Endothelial cell of umbilical vein (primary cell): ENCODE data around the gene CYTH2. TPM values are rescaled to one million over a fixed set of nuclear protein-coding genes. Genes with fewer than 3 reads are reported as not detected.

Source experiments
- BruUV-seq: library from RNA; stranded (reverse); fragments of 400-500 nt; replicated peaks from 2 replicates; lab custom pipeline; 2021; lab: Mats Ljungman, UMichigan
- CTCF ChIA-PET: fragments of 300-600, 350-600 bp; sonication (Branson Sonifier 250); formaldehyde crosslinking; loops from one replicate; lab custom pipeline; 2021; ENCODE audit warnings: antibody characterized with exemption, inconsistent platforms; lab: Charles Lee
- POLR2A ChIA-PET: fragments of 300-600, 350-600 bp; sonication (Branson Sonifier 250); formaldehyde crosslinking; loops from one replicate; lab custom pipeline; 2021; ENCODE audit warnings: antibody characterized with exemption, inconsistent platforms; lab: Charles Lee
- DNase-seq: peaks from one replicate; pipeline ENCODE4 v3.0.0-alpha.2; 2011; ENCODE audit warnings: low read depth, low spot score
- FAIRE-seq: peaks from 2 replicates; lab custom pipeline; 2011; peaks lifted over from hg19 to GRCh38; lab: Jason Lieb, UNC
- H2AFZ ChIP-seq: 2 replicates; pipeline ENCODE4 v1.6.0; 2012; ENCODE audit warnings: low read depth, low read length, control low read depth, inconsistent platforms
- H3K27ac ChIP-seq: 2 replicates; pipeline ENCODE4 v1.5.1; 2011; ENCODE audit warnings: low read depth, mild to moderate bottlenecking, control low read depth, low read length, moderate library complexity; ENCODE audit not compliant: insufficient read depth
- H3K27me3 ChIP-seq, 2 experiments: 2 replicates each; pipeline versions ENCODE4 v1.6.0 to v1.6.1; 2011; ENCODE audit warnings: low read length in 2 of 2, mixed read lengths in 1 of 2; ENCODE audit not compliant: control insufficient read depth in 2 of 2, insufficient read depth in 2 of 2
- H3K36me3 ChIP-seq, 2 experiments: 2 replicates in 1 of 2; 3 replicates in 1 of 2; pipeline ENCODE4 v1.5.1; 2011; ENCODE audit warnings: low read length in 2 of 2, mild to moderate bottlenecking in 1 of 2, moderate library complexity in 1 of 2; ENCODE audit not compliant: control insufficient read depth in 2 of 2, insufficient read depth in 2 of 2; ENCODE audit errors: extremely low read depth in 1 of 2
- H3K4me1 ChIP-seq: 3 replicates; pipeline ENCODE4 v1.5.1; 2011; ENCODE audit warnings: mild to moderate bottlenecking, low read length; ENCODE audit not compliant: control insufficient read depth, insufficient read depth; ENCODE audit errors: extremely low read depth
- H3K4me2 ChIP-seq: 2 replicates; pipeline ENCODE4 v1.6.1; 2011; ENCODE audit warnings: low read length, control low read depth, mixed read lengths; ENCODE audit not compliant: insufficient read depth
- H3K4me3 ChIP-seq, 3 experiments: fragments of 200-600 bp in 1 of 3; sonication (generic), shearing (Covaris generic) in 1 of 3; replicated peaks in 1 of 3; 2 replicates each; pipeline ENCODE4 v1.5.1; 2011 to 2016; ENCODE audit warnings: control low read depth in 3 of 3, low read length in 3 of 3, mild to moderate bottlenecking in 2 of 3, inconsistent platforms in 1 of 3, low read depth in 1 of 3, moderate library complexity in 1 of 3; ENCODE audit not compliant: insufficient read depth in 1 of 3
- H3K79me2 ChIP-seq: 2 replicates; pipeline ENCODE4 v1.6.0; 2012; ENCODE audit warnings: low read length, inconsistent platforms; ENCODE audit not compliant: control insufficient read depth, insufficient read depth
- H3K9ac ChIP-seq: replicated peaks from 2 replicates; pipeline ENCODE3; 2011; ENCODE audit warnings: low read length, control low read depth; ENCODE audit not compliant: insufficient read depth; ENCODE audit errors: extremely low read depth
- H3K9me1 ChIP-seq: replicated peaks from 3 replicates; pipeline ENCODE4 v1.6.0; 2011; ENCODE audit warnings: mild to moderate bottlenecking, low read length; ENCODE audit not compliant: control insufficient read depth, insufficient read depth; ENCODE audit errors: extremely low read depth
- H3K9me3 ChIP-seq: replicated peaks from 2 replicates; pipeline ENCODE4 v1.5.1; 2012; ENCODE audit warnings: low read length, inconsistent platforms; ENCODE audit not compliant: control insufficient read depth, insufficient read depth
- H4K20me1 ChIP-seq: replicated peaks from 2 replicates; pipeline ENCODE3; 2011; ENCODE audit warnings: mild to moderate bottlenecking, low read length; ENCODE audit not compliant: control insufficient read depth, insufficient read depth; ENCODE audit errors: extremely low read depth
- EZH2 ChIP-seq: IDR thresholded peaks from 2 replicates; pipeline ENCODE4 v1.6.1; 2012; ENCODE audit warnings: borderline replicate concordance, low read depth, mild to moderate bottlenecking, moderate library complexity, low read length, inconsistent platforms; ENCODE audit not compliant: severe bottlenecking
- FOS ChIP-seq: IDR thresholded peaks from 2 replicates; pipeline ENCODE4 v1.6.1; 2011; ENCODE audit warnings: mild to moderate bottlenecking, low read length, moderate library complexity, borderline replicate concordance; ENCODE audit not compliant: insufficient read depth
- GATA2 ChIP-seq: IDR thresholded peaks from 2 replicates; pipeline ENCODE4 v1.7.0; 2011; ENCODE audit warnings: low read depth, mild to moderate bottlenecking, moderate library complexity, mixed read lengths, low read length; ENCODE audit not compliant: insufficient read length, insufficient read depth
- JUN ChIP-seq: IDR thresholded peaks from 2 replicates; pipeline ENCODE4 v1.6.1; 2011; ENCODE audit warnings: borderline replicate concordance, low read depth; ENCODE audit not compliant: insufficient read length, insufficient read depth
- MYC ChIP-seq: IDR thresholded peaks from one replicate; pipeline ENCODE4 v1.6.1; 2011; ENCODE audit warnings: mild to moderate bottlenecking, low read depth, low read length
- POLR2A ChIP-seq: IDR thresholded peaks from 2 replicates; pipeline ENCODE4 v1.6.1; 2012; ENCODE audit warnings: low read depth, mild to moderate bottlenecking, control low read depth, low read length
- POLR2AphosphoS5 ChIP-seq: IDR thresholded peaks from 2 replicates; pipeline ENCODE4 v1.6.1; 2012; ENCODE audit warnings: low read depth, mild to moderate bottlenecking, control low read depth, low read length, moderate library complexity; ENCODE audit not compliant: insufficient read depth
- dilution Hi-C: fragments of 300-500 bp; cut with MboI; formaldehyde crosslinking; loops from one replicate; pipeline ENCODE4 v1.15.0; 2019; ENCODE audit warnings: low sequenced_read_pairs; ENCODE audit not compliant: extremely low pct_ligation_motif_present
- intact Hi-C: fragments of 100-400 bp; cut with micrococcal nuclease; formaldehyde crosslinking; loops from one replicate; pipeline ENCODE4 v1.10.0; 2022
- polyA plus RNA-seq, 4 experiments: library from polyadenylated mRNA; depleted of rRNA in 3 of 4; stranded (reverse) in 3 of 4; unstranded in 1 of 4; fragments of >200 nt; gene quantifications; 2 replicates each; pipeline versions ENCODE4 v1.2.1 to v1.2.3, GENCODE V29; 2011 to 2012; ENCODE audit warnings: missing spikeins in 1 of 4
- total RNA-seq: library from RNA; stranded (reverse); gene quantifications from 2 replicates; pipeline ENCODE4 v1.2.3, GENCODE V29; 2021
- TF ChIP-seq, protein P1 (sequence below): IDR thresholded peaks from 2 replicates; pipeline ENCODE4 v1.6.1; 2011; ENCODE audit not compliant: insufficient read depth, insufficient read length
- TF ChIP-seq, protein P2 (sequence below), 2 donors: IDR thresholded peaks; 1 replicate in 1 of 2; 2 replicates in 1 of 2; pipeline ENCODE4 v1.5.1; 2011; ENCODE audit warnings: low read length in 2 of 2, mild to moderate bottlenecking in 2 of 2, moderate library complexity in 2 of 2, control low read depth in 1 of 2, inconsistent platforms in 1 of 2, low read depth in 1 of 2; ENCODE audit not compliant: insufficient read depth in 1 of 2; ENCODE audit errors: extremely low read depth in 1 of 2

The CYTH2 gene
- total and polyA plus RNA-seq, 2 donors (not counting 3 experiments of a cell fraction or from before 2014, with no cell fraction given): 98.4 to 119 TPM

DNA sequence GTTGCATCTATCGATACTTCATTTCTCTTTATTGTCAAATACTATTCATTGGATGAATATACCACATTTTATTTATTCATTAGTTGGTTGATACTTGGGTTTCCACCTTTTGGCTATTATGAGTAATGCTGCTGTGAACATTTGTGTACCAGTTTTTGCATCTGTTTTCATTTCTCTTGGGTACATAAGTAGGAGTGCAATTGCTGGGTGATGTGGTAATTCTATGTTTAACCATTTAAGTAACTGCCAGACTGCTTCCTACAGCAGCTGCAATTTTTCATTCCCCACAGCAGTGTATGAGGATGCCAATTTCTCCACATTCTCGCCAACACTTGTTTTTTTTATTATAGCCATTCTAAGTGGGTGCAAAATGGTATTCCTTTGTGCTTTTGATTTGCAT, 11.2 kb upstream of the CYTH2 start:
- H3K4me3 ChIP-seq: no peak overlapping the region
- dilution Hi-C loops (no loop called here), intact Hi-C loops (no loop called here)
- no peak overlapping the region for H3K4me2 ChIP-seq
- H3K27ac ChIP-seq: no peak overlapping the region
- H3K27me3 ChIP-seq: no peaks in the 10 kb centered on the region
- no peak for DNase-seq
- H3K4me1 ChIP-seq: no peaks in the 10 kb centered on the region
- no peak for FAIRE-seq
- no peaks in the 10 kb centered on the region for H4K20me1 ChIP-seq
- H3K9me1 ChIP-seq: no peaks in the 10 kb centered on the region
- no peak overlapping the region for H2AFZ ChIP-seq
- no TSS peak for BruUV-seq
- TF ChIP-seq GATA2 (no peak), EZH2 (no peak), JUN (no peak), MYC (no peak), FOS (no peak), POLR2AphosphoS5 (no peak), POLR2A (no peak)
- TF ChIP-seq, protein P1, sequence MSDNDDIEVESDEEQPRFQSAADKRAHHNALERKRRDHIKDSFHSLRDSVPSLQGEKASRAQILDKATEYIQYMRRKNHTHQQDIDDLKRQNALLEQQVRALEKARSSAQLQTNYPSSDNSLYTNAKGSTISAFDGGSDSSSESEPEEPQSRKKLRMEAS: no peak
- TF ChIP-seq, protein P2, sequence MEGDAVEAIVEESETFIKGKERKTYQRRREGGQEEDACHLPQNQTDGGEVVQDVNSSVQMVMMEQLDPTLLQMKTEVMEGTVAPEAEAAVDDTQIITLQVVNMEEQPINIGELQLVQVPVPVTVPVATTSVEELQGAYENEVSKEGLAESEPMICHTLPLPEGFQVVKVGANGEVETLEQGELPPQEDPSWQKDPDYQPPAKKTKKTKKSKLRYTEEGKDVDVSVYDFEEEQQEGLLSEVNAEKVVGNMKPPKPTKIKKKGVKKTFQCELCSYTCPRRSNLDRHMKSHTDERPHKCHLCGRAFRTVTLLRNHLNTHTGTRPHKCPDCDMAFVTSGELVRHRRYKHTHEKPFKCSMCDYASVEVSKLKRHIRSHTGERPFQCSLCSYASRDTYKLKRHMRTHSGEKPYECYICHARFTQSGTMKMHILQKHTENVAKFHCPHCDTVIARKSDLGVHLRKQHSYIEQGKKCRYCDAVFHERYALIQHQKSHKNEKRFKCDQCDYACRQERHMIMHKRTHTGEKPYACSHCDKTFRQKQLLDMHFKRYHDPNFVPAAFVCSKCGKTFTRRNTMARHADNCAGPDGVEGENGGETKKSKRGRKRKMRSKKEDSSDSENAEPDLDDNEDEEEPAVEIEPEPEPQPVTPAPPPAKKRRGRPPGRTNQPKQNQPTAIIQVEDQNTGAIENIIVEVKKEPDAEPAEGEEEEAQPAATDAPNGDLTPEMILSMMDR (IDR thresholded peaks at IDR 0.05; ENCODE audit: extremely low read depth in 1 of 2, insufficient read depth in 1 of 2, low read depth in 1 of 2, low read length in 2 of 2): no peak
- H3K9me3 ChIP-seq: no peaks in the 10 kb centered on the region
- peaks cover 1% of the 10 kb centered on the region for H3K79me2 ChIP-seq
- peaks cover 2 to 11% of the 10 kb centered on the region in 2 experiments for H3K36me3 ChIP-seq
- H3K9ac ChIP-seq: no peak overlapping the region
- ChIA-PET POLR2A (no interaction called here), CTCF (no interaction called here)
